Measurements from ENCODE around the gene NXN.

GRCh38 chr17:814371-814770 lies 165.2 kb downstream of the NXN start:
- no peak for TF ChIP-seq CTCF (IDR thresholded peaks at IDR 0.05)
- no peak for TF ChIP-seq POLR2AphosphoS5 (IDR thresholded peaks at IDR 0.05; ENCODE audit: insufficient read depth in 1 of 2, low read depth in 1 of 2)
